ENCODE data around the gene PPP4R3B.
A peak's percentile ranks its signal among the peaks of the same experiment; 100 is the strongest.
"Not testable (repeated sequence)": the region's sequence is repeated elsewhere in the genome, so short reads cannot be mapped to it uniquely, and the experiment has no call there.

Gene PPP4R3B

DNA sequence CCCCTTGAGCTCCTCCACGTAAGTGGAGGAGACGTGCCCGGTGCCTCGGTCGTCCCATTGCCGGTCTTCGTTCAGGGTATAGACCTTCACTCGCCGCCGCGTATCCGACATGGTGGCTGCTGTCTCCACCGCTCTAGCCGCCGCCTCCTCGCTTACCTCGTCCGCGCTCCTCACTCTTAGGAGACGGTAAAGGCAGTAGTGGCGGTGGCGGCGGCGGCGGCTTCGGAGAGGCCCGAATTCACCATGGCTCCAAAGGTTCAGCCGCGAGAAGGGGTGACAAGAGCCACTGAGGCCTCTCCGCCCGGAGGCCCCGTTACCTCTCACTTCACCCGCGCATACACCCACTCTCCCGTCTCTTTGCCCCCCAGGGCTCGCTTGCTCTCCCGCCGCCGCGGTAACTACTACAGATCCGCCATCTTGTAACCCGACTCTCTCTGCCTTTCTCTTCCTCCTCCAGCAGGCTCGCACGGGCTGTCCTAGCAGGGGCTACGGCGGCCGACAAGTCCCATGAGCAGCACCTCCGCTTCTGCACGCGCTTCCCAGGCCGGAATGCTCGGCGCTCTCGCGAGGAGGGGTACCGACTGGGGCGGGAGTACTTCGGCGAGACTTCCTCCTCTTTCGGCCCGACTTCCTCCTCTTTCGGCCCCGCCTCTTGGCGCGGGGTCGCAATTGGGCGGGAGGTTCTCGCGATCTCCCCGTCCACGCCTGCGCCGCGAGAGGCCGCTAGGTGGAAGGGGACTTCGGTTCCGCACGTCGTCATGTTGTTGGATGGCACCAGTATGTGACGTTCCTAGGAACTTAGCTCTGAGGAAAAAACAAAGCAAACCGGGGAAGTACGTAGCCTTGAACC, at the start of gene PPP4R3B:
Gene PPP4R3B, minus strand, starts transcription at position 448 of the 850 bp plus-strand sequence. Its CDS starts 337 bp downstream, at position 111.
- peak; percentile 98 for DNase-seq

- DNase-seq, result no peak
These were observed 35.8 kb upstream of the PPP4R3B start for GRCh38 chr2:55653255-55653654.

DNA sequence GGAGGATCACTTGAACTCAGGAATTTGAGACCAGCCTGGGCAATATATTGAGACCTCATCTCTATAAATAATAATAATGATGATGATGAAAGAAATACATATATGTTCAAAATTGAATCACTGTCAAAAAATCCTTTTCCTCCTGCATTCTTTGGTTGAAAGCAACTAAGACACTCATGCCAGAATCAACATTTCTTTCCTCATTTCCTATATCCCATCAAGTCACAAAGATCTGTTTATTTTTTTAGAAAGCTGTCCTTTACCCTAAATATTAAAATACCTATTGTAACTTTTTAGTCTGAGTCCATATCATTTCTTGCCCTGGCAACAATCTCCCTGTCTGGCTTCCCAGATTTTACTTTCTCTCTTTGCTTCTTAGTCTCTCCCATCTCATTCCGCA, 31.8 kb upstream of the PPP4R3B start:
- DNase-seq, result no peak

- DNase-seq, result no peak
These were observed 19.4 kb upstream of the PPP4R3B start for GRCh38 chr2:55636831-55637230.

DNA sequence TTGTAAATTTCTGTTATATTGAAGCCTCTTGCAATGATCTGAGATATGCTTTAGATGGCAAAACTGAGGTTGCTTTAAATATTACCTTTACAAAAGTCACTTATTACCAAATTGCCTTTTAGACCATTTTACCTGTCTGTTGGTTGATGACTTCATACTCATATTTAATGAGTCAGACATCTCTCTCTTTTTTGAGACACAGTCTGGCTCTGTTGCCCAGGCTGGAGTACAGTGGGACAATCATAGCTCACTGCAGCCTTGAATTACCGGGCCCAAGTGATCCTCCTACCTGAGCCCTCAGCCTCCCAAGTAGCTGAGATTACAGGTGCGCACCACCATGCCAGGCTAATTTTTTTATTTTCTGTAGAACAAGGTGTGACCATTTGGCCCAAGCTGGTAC, 11.5 kb upstream of the PPP4R3B start:
- DNase-seq, result no peak

- DNase-seq, result no peak
These were observed 10.5 kb upstream of the PPP4R3B start for GRCh38 chr2:55627915-55628314.

DNA sequence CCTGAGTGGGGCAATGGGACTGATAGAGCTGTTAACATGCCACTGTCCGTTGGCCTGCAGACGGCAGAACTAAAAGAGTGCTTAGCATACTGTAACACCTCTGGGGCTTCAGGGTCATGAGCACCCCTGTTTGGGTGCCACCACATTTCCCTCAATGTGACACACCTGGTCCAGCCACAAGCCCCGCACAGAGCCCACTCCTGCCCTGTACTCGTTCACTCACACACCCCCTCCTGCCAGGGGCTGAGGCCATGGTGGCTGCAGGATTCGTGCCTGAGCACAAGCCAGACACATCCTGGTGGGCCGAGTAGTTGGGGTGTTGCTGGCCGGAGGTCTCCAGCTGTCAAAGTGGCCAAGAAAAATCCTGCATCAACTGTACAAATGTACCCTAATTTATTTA, 4.4 kb upstream of the PPP4R3B start:
- DNase-seq, result no peak

DNA sequence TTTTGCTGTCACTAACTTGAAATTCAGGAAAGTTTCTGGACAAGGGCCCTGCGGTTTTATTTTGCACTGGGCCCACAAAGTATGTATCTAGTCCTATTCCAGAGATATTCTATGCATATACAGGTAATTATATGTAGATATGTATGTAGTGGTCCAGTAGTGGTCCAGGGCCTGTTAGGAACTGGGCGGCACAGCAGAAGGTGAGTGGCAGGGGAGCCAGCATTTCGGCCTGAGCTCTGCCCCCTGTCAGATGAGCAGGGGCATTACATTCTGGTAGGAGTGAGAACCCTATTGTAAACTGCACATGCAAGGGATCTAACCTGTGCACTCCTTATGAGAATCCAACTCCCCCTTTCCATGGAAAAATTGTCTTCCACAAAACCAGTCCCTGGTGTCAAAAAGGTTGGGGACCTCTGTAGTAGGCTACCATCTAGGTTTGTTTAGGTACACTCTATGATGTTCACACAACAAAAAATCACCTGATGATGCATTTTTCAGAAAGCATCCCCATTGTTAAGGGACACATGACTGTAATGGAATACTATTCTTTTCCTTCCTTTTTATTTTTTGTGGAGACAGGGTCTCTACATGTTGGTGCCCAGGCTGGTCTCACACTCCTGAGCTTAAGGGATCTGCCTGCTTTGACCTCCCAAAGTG, 2.8 kb upstream of the PPP4R3B start:
- DNase-seq, result no peak

GRCh38 chr2:55618275-55619055, 1.0 kb upstream of the PPP4R3B start:
- peak; percentile 45 for DNase-seq

DNA sequence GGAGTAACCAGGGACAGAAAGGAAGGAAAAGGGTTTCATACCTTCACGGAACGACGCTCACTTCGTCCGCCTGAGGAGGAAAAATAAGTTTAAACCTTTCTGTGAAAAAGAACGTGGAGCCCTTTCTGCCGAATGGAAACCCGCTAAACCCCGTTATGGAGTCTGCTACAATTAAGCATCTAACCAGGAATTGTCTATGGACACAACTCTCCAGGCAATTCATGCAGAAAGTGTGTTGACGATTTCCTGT, 528 bp upstream of the PPP4R3B start:
- DNase-seq, result no peak

DNA sequence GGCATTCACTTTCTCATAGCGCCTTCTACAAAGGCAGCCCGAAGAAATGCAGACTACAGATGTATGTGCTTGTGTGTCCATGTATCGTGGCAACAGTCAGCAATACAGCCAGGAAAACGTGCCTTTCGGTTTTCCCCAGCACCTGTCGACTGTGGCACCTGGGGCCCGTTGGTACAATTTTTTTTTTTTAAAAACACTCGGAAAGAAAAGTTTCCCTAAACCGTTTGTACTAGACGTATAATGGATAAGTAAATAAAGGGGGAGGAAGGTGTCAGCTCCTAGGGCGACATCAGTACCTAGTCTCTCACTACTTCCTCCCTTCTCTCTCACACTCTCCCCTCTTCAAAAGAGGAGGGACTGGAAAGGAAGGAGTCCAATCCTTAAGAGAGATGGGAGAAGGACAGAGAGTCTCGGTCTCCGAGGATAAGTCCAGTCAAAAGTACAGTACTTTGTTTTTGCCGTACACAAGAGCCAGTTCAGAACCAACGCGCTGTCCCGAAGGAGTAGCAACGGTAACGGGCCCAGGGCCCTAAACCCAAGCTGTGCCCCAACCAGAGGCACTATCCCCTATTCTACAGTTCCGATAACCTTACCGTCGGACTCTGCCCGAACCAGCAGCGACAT, 759 bp downstream of the PPP4R3B start:
- no peak for DNase-seq

GRCh38 chr2:55611997-55612396, 5.4 kb downstream of the PPP4R3B start:
- DNase-seq, result no peak

GRCh38 chr2:55610954-55611743, 6.3 kb downstream of the PPP4R3B start:
- DNase-seq, result no peak

- DNase-seq, result no peak
These were observed 7.4 kb downstream of the PPP4R3B start for GRCh38 chr2:55609938-55610578.

- no peak for DNase-seq
These were observed 8.1 kb downstream of the PPP4R3B start for GRCh38 chr2:55609193-55609794.

DNA sequence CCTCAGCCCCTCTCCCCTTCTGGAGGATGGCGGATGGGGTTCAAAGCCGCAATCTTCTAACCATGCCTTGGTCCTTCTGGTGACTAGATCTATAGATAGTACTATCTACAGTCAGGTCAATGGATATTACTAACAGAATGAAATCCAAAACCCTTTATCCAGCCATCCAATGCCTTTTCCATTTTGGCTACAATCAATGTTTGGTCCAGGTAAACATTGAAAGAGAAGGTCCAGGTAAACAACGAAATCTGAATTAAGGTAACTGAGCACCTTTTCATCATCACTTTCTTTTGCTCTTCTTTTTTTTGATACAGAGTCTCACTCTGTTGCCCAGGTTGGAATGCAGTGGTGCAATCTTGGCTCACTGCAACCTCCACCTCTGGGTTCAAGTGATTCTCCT, 9.7 kb downstream of the PPP4R3B start:
- no peak for DNase-seq

DNA sequence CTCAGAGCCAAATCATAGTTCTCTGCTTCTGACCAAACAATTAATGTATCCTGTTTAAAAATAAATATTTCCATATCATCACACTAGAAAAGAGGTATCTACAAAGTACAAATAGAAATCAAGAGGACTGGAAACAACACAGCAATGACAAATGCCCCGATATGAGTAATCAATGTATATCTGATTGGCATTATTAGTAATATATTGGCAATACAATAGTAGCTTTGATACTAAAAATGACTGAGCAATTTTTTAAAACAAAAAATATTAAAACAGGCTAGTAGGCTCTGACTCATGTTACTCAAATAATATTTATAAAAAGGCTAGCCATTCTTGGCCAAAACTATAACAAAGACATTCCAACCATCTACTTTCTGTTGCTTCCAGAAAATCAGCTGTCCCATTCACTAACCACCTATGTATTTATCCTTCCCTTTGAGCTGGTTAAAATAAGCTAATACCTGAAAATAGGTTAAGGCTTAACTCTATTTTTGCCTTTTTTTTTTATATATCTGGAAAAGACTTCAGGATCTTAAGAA, 13.3 kb downstream of the PPP4R3B start:
- DNase-seq, result no peak

- DNase-seq, result no peak
These were observed 15.6 kb downstream of the PPP4R3B start for GRCh38 chr2:55601849-55602248.

- no peak for DNase-seq
These were observed 19.2 kb downstream of the PPP4R3B start for GRCh38 chr2:55598056-55598795.

GRCh38 chr2:55596795-55597194, 20.6 kb downstream of the PPP4R3B start:
- not testable (repeated sequence) for DNase-seq

DNA sequence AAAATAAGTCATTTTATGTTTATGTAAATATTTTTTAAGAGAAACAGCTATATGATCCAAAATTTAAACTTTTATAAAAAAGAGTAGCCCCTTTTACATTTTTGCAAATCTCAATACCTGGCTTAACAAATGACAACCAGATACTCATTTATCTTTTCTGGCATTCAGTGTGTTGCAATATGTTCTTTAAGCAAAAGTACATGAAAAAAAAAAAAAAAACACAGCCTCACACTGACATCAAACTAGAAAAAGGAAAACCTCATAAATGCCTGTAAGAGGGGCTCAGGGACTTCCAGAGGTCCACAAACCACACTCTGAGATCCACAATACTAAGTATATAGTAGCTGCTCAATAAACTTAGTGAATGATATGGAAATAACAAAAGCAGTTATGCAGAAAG, 21.9 kb downstream of the PPP4R3B start:
- DNase-seq, result no peak
